H1 (cell line): ENCODE data around the gene SMIM44. TPM values are rescaled to one million over a fixed set of nuclear protein-coding genes. Genes with fewer than 3 reads are reported as not detected.

Source experiments
- GABPA ChIP-seq: IDR thresholded peaks from 2 replicates; pipeline ENCODE4 v1.6.1; 2011; ENCODE audit warnings: mild to moderate bottlenecking, low read length, moderate library complexity, borderline replicate concordance; ENCODE audit not compliant: insufficient read depth
- NRF1 ChIP-seq: IDR thresholded peaks from 2 replicates; pipeline ENCODE4 v1.6.1; 2011; ENCODE audit warnings: mild to moderate bottlenecking, low read depth, low read length, improper control_type of control experiment
- SRF ChIP-seq: IDR thresholded peaks from 2 replicates; pipeline ENCODE4 v1.6.1; 2011; ENCODE audit warnings: mild to moderate bottlenecking, low read depth, low read length, moderate library complexity
- polyA plus RNA-seq, 7 experiments: library from polyadenylated mRNA; depleted of rRNA in 3 of 7; stranded (reverse) in 5 of 7; unstranded in 2 of 7; fragments of >200 nt in 5 of 7; fragments of 200-250 nt in 2 of 7; gene quantifications; 1 replicate in 5 of 7; 2 replicates in 1 of 7; 4 replicates in 1 of 7; pipeline versions ENCODE4 v1.2.1 to v1.2.3, GENCODE V29; 2011 to 2013; ENCODE audit warnings: missing spikeins in 2 of 7, mixed read lengths in 2 of 7
- total RNA-seq: library from RNA; stranded (reverse); fragmentation: NEBNext Ultra II Directional; extraction: Animal tissue kit (Norgen Biotek cat#: 25700); gene quantifications from 2 replicates; pipeline ENCODE4 v1.2.1, GENCODE V29; 2021

SMIM44 gene
- total and polyA plus RNA-seq, 2 of the 8 experiments (the other 6 are each of a cell fraction or from before 2014, with no cell fraction given): not detected

DNA sequence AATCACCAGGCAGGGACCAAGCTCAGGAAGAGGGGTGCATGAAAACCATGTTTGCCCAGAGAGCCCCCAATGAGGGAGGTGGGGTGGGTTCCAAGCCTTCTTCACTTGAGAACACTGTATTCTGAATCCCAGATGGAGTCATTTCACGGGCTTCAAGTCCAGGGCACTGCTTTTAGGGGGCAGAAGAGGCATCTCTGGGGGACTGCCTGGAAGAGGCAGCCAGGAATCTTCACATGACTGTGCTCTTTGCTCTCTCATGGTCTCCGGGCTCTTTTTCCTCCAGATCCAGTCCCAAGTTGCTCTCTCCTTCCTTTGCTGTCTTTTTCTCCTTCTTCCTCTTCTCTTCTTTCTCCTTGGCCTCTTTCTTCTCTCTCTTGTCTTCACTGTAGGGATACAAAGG lies 8.6 kb downstream of the SMIM44 start (continued):
- no peak for TF ChIP-seq SRF
- TF ChIP-seq NRF1: no peak
- no peak for TF ChIP-seq GABPA
